Body of pancreas (tissue), 4 donors: ENCODE measurements around the gene DMRT1. TPM values are rescaled to one million over a fixed set of nuclear protein-coding genes. Genes with fewer than 3 reads are reported as not detected.
"Not testable (repeated sequence)": the region's sequence is repeated elsewhere in the genome, so short reads cannot be mapped to it uniquely, and the experiment has no call there.

Experiments
- ATAC-seq: fragments of 150-250 bp; one replicate; pipeline ENCODE4 v1.9.1; 2016
- DNase-seq, 4 donors: peaks; one replicate each; pipeline ENCODE4 v3.0.0-alpha.2; 2019
- H3K27ac ChIP-seq, 4 donors: fragments of 200-600 bp; sonication (generic); 1 replicate in 3 of 4; 2 replicates in 1 of 4; pipeline versions ENCODE4 v1.5.1 to v1.6.1; 2016 to 2019; ENCODE audit warnings: mild to moderate bottlenecking in 1 of 4, mixed read lengths in 1 of 4, moderate library complexity in 1 of 4
- H3K27me3 ChIP-seq, 2 donors: fragments of 200-600 bp; sonication (generic); one replicate each; pipeline ENCODE4 v1.6.0; 2016; ENCODE audit warnings: mild to moderate bottlenecking in 1 of 2
- H3K36me3 ChIP-seq, 2 donors: fragments of 200-600 bp; sonication (generic); replicated peaks in 1 of 2; 2 replicates each; pipeline ENCODE4 v1.5.1; 2016; ENCODE audit warnings: low read depth in 2 of 2; ENCODE audit not compliant: insufficient read depth in 1 of 2
- H3K4me1 ChIP-seq: fragments of 200-600 bp; sonication (generic); one replicate; pipeline ENCODE4 v1.6.0; 2016
- H3K4me3 ChIP-seq, 2 donors: fragments of 200-600 bp; sonication (generic); 1 replicate in 1 of 2; 2 replicates in 1 of 2; pipeline ENCODE4 v1.5.1; 2016 to 2019
- H3K9me3 ChIP-seq, 3 donors: fragments of 200-600 bp; sonication (generic); 1 replicate in 2 of 3; 2 replicates in 1 of 3; pipeline ENCODE4 v1.5.1; 2016
- CTCF ChIP-seq, 7 experiments: fragments of 450-650 bp in 4 of 7; fragments of 200-600 bp in 3 of 7; sonication (generic) in 3 of 7; IDR thresholded peaks; one replicate each; pipeline ENCODE4 v1.5.1; 2016 to 2019; ENCODE audit warnings: antibody characterized with exemption in 7 of 7
- POLR2A ChIP-seq, 3 donors: fragments of 450-650 bp; IDR thresholded peaks; one replicate each; pipeline ENCODE4 v1.6.1; 2016; ENCODE audit warnings: antibody characterized with exemption in 3 of 3, mild to moderate bottlenecking in 2 of 3
- WGBS, 2 donors: methylation state at CpG; one replicate each; pipeline ENCODE4 v1.1.5; 2017; 5-methylcytosine and 5-hydroxymethylcytosine counted together
- intact Hi-C: fragments of 100-400 bp; cut with DNase I; formaldehyde crosslinking; loops from one replicate; pipeline ENCODE4 v1.15.1; 2023
- total RNA-seq, 2 donors: library from RNA; depleted of rRNA; stranded (reverse); fragments of >200 nt; gene quantifications; one replicate each; pipeline ENCODE4 v1.1.0, GENCODE V29; 2016

The DMRT1 gene
- total RNA-seq, 2 donors from 2014 or later: not detected

DNA sequence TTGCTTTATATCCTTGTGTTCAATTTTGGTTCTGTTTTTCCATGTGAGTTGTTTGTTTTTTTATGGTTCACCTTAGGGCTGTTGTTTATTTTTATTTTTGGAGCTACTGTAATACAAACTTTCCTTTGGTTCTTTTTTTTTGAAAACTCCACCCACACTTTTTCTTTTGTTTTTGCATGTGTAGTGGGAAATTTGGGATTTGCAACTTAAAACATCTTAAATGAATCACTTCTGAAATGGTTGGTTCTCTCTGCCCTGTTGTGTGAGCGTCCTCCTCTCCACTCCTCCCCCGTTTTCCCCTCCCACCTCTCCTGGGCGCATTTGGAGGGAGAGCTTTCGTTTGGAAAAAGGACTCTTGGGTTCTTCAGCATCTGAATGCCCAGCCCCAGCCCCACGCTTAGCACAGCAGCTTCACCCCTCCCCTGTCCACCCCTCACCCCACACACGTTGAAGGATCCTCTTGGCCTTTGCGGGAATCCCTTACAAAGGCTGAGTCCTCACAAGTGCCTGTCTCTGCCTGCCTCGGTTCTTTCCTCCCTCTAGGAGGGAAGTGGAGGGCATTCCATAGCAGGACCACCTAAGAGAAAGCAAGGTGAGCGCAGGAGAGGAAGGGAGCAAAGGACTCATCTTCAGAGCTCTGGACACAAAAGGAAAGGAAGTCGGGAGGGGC is 67.2 kb downstream of the DMRT1 start:
- Histone ChIP-seq H3K27ac (no peak overlapping the region), H3K27me3 (no peaks in the 10 kb centered on the region), H3K9me3 (no peaks in the 10 kb centered on the region), H3K36me3 (no peaks in the 10 kb centered on the region), H3K4me1 (no peaks in the 10 kb centered on the region), H3K4me3 (no peak overlapping the region)
- no peak for TF ChIP-seq CTCF (IDR thresholded peaks at IDR 0.05)
- no peak for TF ChIP-seq POLR2A (IDR thresholded peaks at IDR 0.05)
- ATAC-seq: no peak
- 6 to 18% methylated on average over 10 of the region's 10 CpGs for WGBS, 2 donors
- intact Hi-C loops: no loop called here
- no peak for DNase-seq

GRCh38 chr9:911005-911404 is 69.5 kb downstream of the DMRT1 start:
- Histone ChIP-seq H3K36me3 (no peaks in the 10 kb centered on the region), H3K9me3 (no peaks in the 10 kb centered on the region), H3K4me3 (no peak overlapping the region), H3K27ac (no peak overlapping the region), H3K4me1 (no peaks in the 10 kb centered on the region), H3K27me3 (no peaks in the 10 kb centered on the region)
- 46 to 73% methylated on average over 4 of the region's 4 CpGs for WGBS, 2 donors
- intact Hi-C loops: no loop called here
- no peak for ATAC-seq
- TF ChIP-seq CTCF (IDR thresholded peaks at IDR 0.05): no peak
- TF ChIP-seq POLR2A (IDR thresholded peaks at IDR 0.05): no peak
- DNase-seq: no peak

- ATAC-seq: no peak
- Histone ChIP-seq H3K36me3 (no peaks in the 10 kb centered on the region), H3K4me1 (no peaks in the 10 kb centered on the region), H3K27me3 (no peaks in the 10 kb centered on the region), H3K27ac (no peak overlapping the region), H3K4me3 (no peak overlapping the region), H3K9me3 (no peaks in the 10 kb centered on the region)
- 92 to 95% methylated on average over 1 of the region's 1 CpG for whole genome bisulfite sequencing, 2 donors
- TF ChIP-seq CTCF (IDR thresholded peaks at IDR 0.05) (no peak), POLR2A (IDR thresholded peaks at IDR 0.05) (no peak)
- intact Hi-C loops: no loop called here
- no peak for DNase-seq
Observed at GRCh38 chr9:912776-913175, 71.3 kb downstream of the DMRT1 start.

GRCh38 chr9:913526-913925 is 72.0 kb downstream of the DMRT1 start:
- 79 to 87% methylated on average over 10 of the region's 10 CpGs for WGBS, 2 donors
- H3K27ac ChIP-seq, DNase-seq: not testable (repeated sequence)

GRCh38 chr9:917730-918129 is 76.2 kb downstream of the DMRT1 start:
- Histone ChIP-seq H3K27me3 (no peaks in the 10 kb centered on the region), H3K36me3 (no peaks in the 10 kb centered on the region), H3K4me1 (no peaks in the 10 kb centered on the region), H3K4me3 (no peak overlapping the region), H3K9me3 (no peaks in the 10 kb centered on the region), H3K27ac (no peak overlapping the region)
- WGBS, 2 donors: 68 to 72% methylated on average over 3 of the region's 3 CpGs
- intact Hi-C loops: no loop called here
- ATAC-seq: no peak
- TF ChIP-seq POLR2A (IDR thresholded peaks at IDR 0.05) (no peak), CTCF (IDR thresholded peaks at IDR 0.05) (no peak)
- DNase-seq: no peak

More at GRCh38 chr9:913526-913925, 72.0 kb downstream of the DMRT1 start:
- intact Hi-C loops, H3K4me3 ChIP-seq, H3K36me3 ChIP-seq, ATAC-seq, H3K4me1 ChIP-seq, H3K9me3 ChIP-seq, H3K27me3 ChIP-seq: not testable (repeated sequence)
